H9 (cell line): ENCODE data around the gene YLPM1. TPM values are rescaled to one million over a fixed set of nuclear protein-coding genes. Genes with fewer than 3 reads are reported as not detected.

Experiments
- DNase-seq: peaks from one replicate; pipeline ENCODE4 v3.0.0-alpha.2; 2017
- H2AFZ ChIP-seq: one replicate; pipeline ENCODE4 v1.6.1; 2013; ENCODE audit warnings: mild to moderate bottlenecking, low read length, control low read depth, moderate library complexity
- H2AK5ac ChIP-seq: 2 replicates; pipeline ENCODE4 v1.6.1; 2013; ENCODE audit warnings: low read length, control low read depth, mixed read lengths; ENCODE audit not compliant: insufficient read length
- H2BK120ac ChIP-seq: one replicate; pipeline ENCODE4 v1.6.1; 2013; ENCODE audit warnings: low read depth, mild to moderate bottlenecking, low read length, control low read depth, inconsistent platforms; ENCODE audit not compliant: poor library complexity, severe bottlenecking
- H2BK12ac ChIP-seq: 2 replicates; pipeline ENCODE4 v1.6.1; 2013; ENCODE audit warnings: low read length, control low read depth, mixed read lengths, low read depth; ENCODE audit not compliant: insufficient read length
- H2BK15ac ChIP-seq: 2 replicates; pipeline ENCODE4 v1.6.1; 2013; ENCODE audit warnings: low read depth, low read length, control low read depth
- H2BK20ac ChIP-seq: one replicate; pipeline ENCODE4 v1.6.1; 2013; ENCODE audit warnings: low read depth, mild to moderate bottlenecking, low read length, control low read depth, inconsistent platforms; ENCODE audit not compliant: poor library complexity, severe bottlenecking
- H2BK5ac ChIP-seq: 2 replicates; pipeline ENCODE4 v1.6.1; 2013; ENCODE audit warnings: low read length, control low read depth, mixed read lengths; ENCODE audit not compliant: insufficient read length
- H3K14ac ChIP-seq: 2 replicates; pipeline ENCODE4 v1.6.1; 2013; ENCODE audit warnings: low read length, control low read depth; ENCODE audit not compliant: insufficient read depth
- H3K18ac ChIP-seq: 2 replicates; pipeline ENCODE4 v1.6.1; 2013; ENCODE audit warnings: low read depth, mild to moderate bottlenecking, mixed read lengths, low read length, control low read depth; ENCODE audit not compliant: insufficient read length
- H3K23ac ChIP-seq: 2 replicates; pipeline ENCODE4 v1.6.1; 2013; ENCODE audit warnings: low read length, control low read depth, mixed read lengths, low read depth; ENCODE audit not compliant: insufficient read length
- H3K23me2 ChIP-seq: 2 replicates; pipeline ENCODE4 v1.6.1; 2013; ENCODE audit warnings: low read depth, mild to moderate bottlenecking, mixed read lengths, low read length, control low read depth; ENCODE audit not compliant: insufficient read length, poor library complexity, severe bottlenecking
- H3K27ac ChIP-seq: 2 replicates; pipeline ENCODE4 v1.5.1; 2013; ENCODE audit warnings: low read length, control low read depth, mixed read lengths, low read depth; ENCODE audit not compliant: insufficient read length
- H3K27me3 ChIP-seq: 2 replicates; pipeline ENCODE4 v1.6.1; 2013; ENCODE audit warnings: low read length, control low read depth, inconsistent platforms; ENCODE audit not compliant: insufficient read depth
- H3K4ac ChIP-seq: 2 replicates; pipeline ENCODE4 v1.6.1; 2013; ENCODE audit warnings: low read depth, mild to moderate bottlenecking, control low read depth, inconsistent platforms, low read length, moderate library complexity
- H3K4me1 ChIP-seq: 2 replicates; pipeline ENCODE4 v1.6.1; 2013; ENCODE audit warnings: low read length, control low read depth, inconsistent platforms; ENCODE audit not compliant: insufficient read depth
- H3K4me2 ChIP-seq: 2 replicates; pipeline ENCODE4 v1.6.1; 2013; ENCODE audit warnings: low read length, control low read depth, mixed read lengths; ENCODE audit not compliant: insufficient read length, insufficient read depth
- H3K56ac ChIP-seq: 2 replicates; pipeline ENCODE4 v1.6.1; 2013; ENCODE audit warnings: low read depth, mild to moderate bottlenecking, mixed read lengths, low read length, control low read depth; ENCODE audit not compliant: insufficient read length
- H3K79me1 ChIP-seq: 2 replicates; pipeline ENCODE4 v1.6.1; 2013; ENCODE audit warnings: low read depth, mild to moderate bottlenecking, moderate library complexity, low read length, control low read depth, inconsistent platforms; ENCODE audit not compliant: insufficient read depth, poor library complexity, severe bottlenecking
- H3K79me2 ChIP-seq: 2 replicates; pipeline ENCODE4 v1.6.1; 2013; ENCODE audit warnings: low read length, control low read depth, inconsistent platforms; ENCODE audit not compliant: insufficient read depth
- H3K9ac ChIP-seq: 2 replicates; pipeline ENCODE4 v1.6.1; 2013; ENCODE audit warnings: low read length, control low read depth, mixed read lengths; ENCODE audit not compliant: insufficient read length; ENCODE audit errors: extremely low read depth
- H3K9me3 ChIP-seq: one replicate; pipeline ENCODE4 v1.6.1; 2013; ENCODE audit warnings: low read depth, low read length, inconsistent platforms; ENCODE audit not compliant: control insufficient read depth
- H3T11ph ChIP-seq: one replicate; pipeline ENCODE4 v1.6.1; 2013; ENCODE audit warnings: mild to moderate bottlenecking, low read length, control low read depth, inconsistent platforms
- H4K20me1 ChIP-seq: one replicate; pipeline ENCODE4 v1.6.1; 2013; ENCODE audit not compliant: control insufficient read depth, insufficient read length, insufficient read depth
- H4K5ac ChIP-seq: 2 replicates; pipeline ENCODE4 v1.6.1; 2013; ENCODE audit warnings: low read depth, mild to moderate bottlenecking, mixed read lengths, low read length, control low read depth; ENCODE audit not compliant: insufficient read length
- H4K8ac ChIP-seq: replicated peaks from 2 replicates; pipeline ENCODE4 v1.6.1; 2013; ENCODE audit warnings: low read length, control low read depth, mixed read lengths, low read depth; ENCODE audit not compliant: insufficient read length
- H4K91ac ChIP-seq: 2 replicates; pipeline ENCODE4 v1.6.1; 2013; ENCODE audit warnings: low read depth, mild to moderate bottlenecking, moderate library complexity, mixed read lengths, low read length, control low read depth; ENCODE audit not compliant: insufficient read length
- H3K27ac Mint-ChIP-seq, 3 experiments: 2 replicates in 2 of 3; 3 replicates in 1 of 3; pipeline ENCODE4 v1.8.0; 2020 to 2021; ENCODE audit warnings: mixed read lengths in 3 of 3, mild to moderate bottlenecking in 1 of 3, moderate library complexity in 1 of 3
- H3K27me3 Mint-ChIP-seq: 2 replicates; pipeline ENCODE4 v1.8.0; 2021; ENCODE audit warnings: low read depth, mild to moderate bottlenecking, moderate library complexity, mixed read lengths
- H3K36me3 Mint-ChIP-seq, 3 experiments: 2 replicates in 2 of 3; 3 replicates in 1 of 3; pipeline ENCODE4 v1.8.0; 2020 to 2021; ENCODE audit warnings: low read depth in 3 of 3, mixed read lengths in 3 of 3; ENCODE audit not compliant: insufficient read depth in 1 of 3
- H3K4me1 Mint-ChIP-seq, 2 experiments: 2 replicates each; pipeline ENCODE4 v1.8.0; 2020; ENCODE audit warnings: mixed read lengths in 2 of 2
- H3K4me3 Mint-ChIP-seq, 2 experiments: 2 replicates in 1 of 2; 3 replicates in 1 of 2; pipeline ENCODE4 v1.8.0; 2020 to 2021; ENCODE audit warnings: mild to moderate bottlenecking in 2 of 2, mixed read lengths in 2 of 2, moderate library complexity in 1 of 2
- H3K9me3 Mint-ChIP-seq, 2 experiments: 2 replicates in 1 of 2; 3 replicates in 1 of 2; pipeline ENCODE4 v1.8.0; 2020; ENCODE audit warnings: mild to moderate bottlenecking in 2 of 2, mixed read lengths in 2 of 2, moderate library complexity in 1 of 2
- CTCF ChIP-seq: fragments of 200-600 bp; sonication (generic); conservative IDR thresholded peaks from 3 replicates; pipeline ENCODE4 v1.8.0; 2021; ENCODE audit warnings: antibody characterized with exemption, mild to moderate bottlenecking
- WGBS: extraction: QIAGEN DNeasy Blood & Tissue Kit; methylation state at CpG from one replicate; pipeline ENCODE4 v1.1.7; 2013; ENCODE audit warnings: missing lambda C conversion rate, low lambda C conversion rate, mixed read lengths; ENCODE audit not compliant: insufficient read length; ENCODE audit errors: extremely low coverage; 5-methylcytosine and 5-hydroxymethylcytosine counted together
- total RNA-seq: library from RNA; stranded (reverse); gene quantifications from 2 replicates; pipeline ENCODE4 v1.2.1, GENCODE V29; 2021

Gene YLPM1
- total RNA-seq, 1 experiment from 2014 or later = 82.2 TPM

GRCh38 chr14:74793506-74794155, 30.5 kb downstream of the YLPM1 start:
- H3K27me3 Mint-ChIP-seq = no peaks in the 10 kb centered on the region
- peak overlapping the region in 1 of 3 experiments; percentile 74; a peak in 3 of 7 replicates for H3K27ac Mint-ChIP-seq
- H2BK12ac ChIP-seq = no peak overlapping the region

More at GRCh38 chr14:74793506-74794155, 30.5 kb downstream of the YLPM1 start:
- no peak overlapping the region for H3K18ac ChIP-seq
- peaks cover 6% of the 10 kb centered on the region for H3K79me1 ChIP-seq
- H3T11ph ChIP-seq = no peak overlapping the region
- no peak overlapping the region for H2BK5ac ChIP-seq
- H3K14ac ChIP-seq = no peak overlapping the region
- H3K9ac ChIP-seq = no peak overlapping the region
- H2BK15ac ChIP-seq = no peak overlapping the region
- no CpG with 5 or more reads among the region's 3 CpGs for WGBS
- Mint-ChIP-seq H3K36me3 (peaks cover 10 to 30% (median 22%) of the 10 kb centered on the region in 3 experiments; a peak in 6 of 7 replicates), H3K4me3 (no peak overlapping the region), H3K9me3 (0 out of 5 replicates have a peak, but pooled peaks cover 0 to 2% of the 10 kb centered on the region in 2 experiments), H3K4me1 (peaks cover 24% of the 10 kb centered on the region in 2 experiments)
- no peak overlapping the region for H2BK20ac ChIP-seq
- H3K79me2 ChIP-seq = no peaks in the 10 kb centered on the region; the same call in 1 of the 2 replicates
- no peak overlapping the region for H3K4me2 ChIP-seq
- no peak for DNase-seq
- H2AFZ ChIP-seq = no peak overlapping the region
- no peak overlapping the region for H3K23ac ChIP-seq
- no peak overlapping the region for H4K5ac ChIP-seq
- H3K27me3 ChIP-seq = no peaks in the 10 kb centered on the region
- no peaks in the 10 kb centered on the region for H4K20me1 ChIP-seq
- H3K9me3 ChIP-seq = no peaks in the 10 kb centered on the region
- peak; percentile 64 for TF ChIP-seq CTCF
- H4K91ac ChIP-seq = no peak overlapping the region
- no peak overlapping the region for H2AK5ac ChIP-seq
- H4K8ac ChIP-seq = no peak overlapping the region
- no peaks in the 10 kb centered on the region; the same call in 1 of the 2 replicates for H3K4me1 ChIP-seq
- H3K4ac ChIP-seq = no peak overlapping the region
- no peak overlapping the region for H2BK120ac ChIP-seq
- H3K27ac ChIP-seq = no peak overlapping the region
- H3K56ac ChIP-seq = no peak overlapping the region
- no peaks in the 10 kb centered on the region for H3K23me2 ChIP-seq
